DND-41 (cell line): Measurements from ENCODE around the gene SLC35E3.

Source experiments
- ATAC-seq: fragments of 200-7000 bp; cut with Tn5 transposase; 3 replicates; pipeline ENCODE4 v1.9.1; 2021; ENCODE audit warnings: low read depth; ENCODE audit not compliant: insufficient read depth
- DNase-seq: peaks from one replicate; pipeline ENCODE4 v3.0.0-alpha.2; 2020
- H2AFZ ChIP-seq: 2 replicates; pipeline ENCODE4 v1.6.0; 2012; ENCODE audit warnings: low read depth, low read length
- H3K27ac ChIP-seq: 2 replicates; pipeline ENCODE4 v1.5.1; 2012; ENCODE audit warnings: low read length, inconsistent platforms
- H3K27me3 ChIP-seq: fragments of 200-600 bp; sonication (generic); 2 replicates; pipeline ENCODE4 v1.6.0; 2012; ENCODE audit warnings: low read length, mild to moderate bottlenecking, inconsistent platforms; ENCODE audit not compliant: insufficient read depth, poor library complexity
- H3K36me3 ChIP-seq: 2 replicates; pipeline ENCODE4 v1.5.1; 2012; ENCODE audit warnings: low read length, inconsistent platforms; ENCODE audit not compliant: insufficient read depth
- H3K4me1 ChIP-seq: 2 replicates; pipeline ENCODE4 v1.5.1; 2012; ENCODE audit warnings: mild to moderate bottlenecking, low read length; ENCODE audit not compliant: insufficient read depth
- H3K4me2 ChIP-seq: 2 replicates; pipeline ENCODE4 v1.6.0; 2012; ENCODE audit warnings: mild to moderate bottlenecking, moderate library complexity, low read length, inconsistent platforms; ENCODE audit not compliant: insufficient read depth
- H3K4me3 ChIP-seq, 2 experiments: fragments of 200-600 bp in 1 of 2; shearing (Covaris generic) in 1 of 2; 2 replicates each; pipeline ENCODE4 v1.5.1; 2012 to 2016; ENCODE audit warnings: inconsistent platforms in 2 of 2, low read length in 2 of 2, mild to moderate bottlenecking in 2 of 2, low read depth in 1 of 2, moderate library complexity in 1 of 2
- H3K79me2 ChIP-seq: 2 replicates; pipeline ENCODE4 v1.6.0; 2012; ENCODE audit warnings: low read length, inconsistent platforms; ENCODE audit not compliant: insufficient read depth
- H3K9ac ChIP-seq: 2 replicates; pipeline ENCODE4 v1.6.0; 2012; ENCODE audit warnings: low read depth, mild to moderate bottlenecking, inconsistent platforms, low read length, moderate library complexity
- H3K9me3 ChIP-seq: 2 replicates; pipeline ENCODE4 v1.5.1; 2012; ENCODE audit warnings: low read length, moderate library complexity, mild to moderate bottlenecking, inconsistent platforms; ENCODE audit not compliant: insufficient read depth, severe bottlenecking
- H4K20me1 ChIP-seq: 2 replicates; pipeline ENCODE4 v1.6.0; 2012; ENCODE audit warnings: low read length; ENCODE audit not compliant: insufficient read depth
- EZH2 ChIP-seq: IDR thresholded peaks from 3 replicates; pipeline ENCODE4 v1.6.1; 2012; ENCODE audit warnings: borderline replicate concordance, low read depth, mild to moderate bottlenecking, moderate library complexity, low read length, inconsistent platforms; ENCODE audit not compliant: severe bottlenecking
- TF ChIP-seq, protein P1 (sequence below): IDR thresholded peaks from 2 replicates; pipeline ENCODE4 v1.5.1; 2012; ENCODE audit warnings: borderline replicate concordance, low read length, moderate library complexity, mild to moderate bottlenecking; ENCODE audit not compliant: poor library complexity, severe bottlenecking; ENCODE audit errors: extremely low read depth

SLC35E3 gene

DNA sequence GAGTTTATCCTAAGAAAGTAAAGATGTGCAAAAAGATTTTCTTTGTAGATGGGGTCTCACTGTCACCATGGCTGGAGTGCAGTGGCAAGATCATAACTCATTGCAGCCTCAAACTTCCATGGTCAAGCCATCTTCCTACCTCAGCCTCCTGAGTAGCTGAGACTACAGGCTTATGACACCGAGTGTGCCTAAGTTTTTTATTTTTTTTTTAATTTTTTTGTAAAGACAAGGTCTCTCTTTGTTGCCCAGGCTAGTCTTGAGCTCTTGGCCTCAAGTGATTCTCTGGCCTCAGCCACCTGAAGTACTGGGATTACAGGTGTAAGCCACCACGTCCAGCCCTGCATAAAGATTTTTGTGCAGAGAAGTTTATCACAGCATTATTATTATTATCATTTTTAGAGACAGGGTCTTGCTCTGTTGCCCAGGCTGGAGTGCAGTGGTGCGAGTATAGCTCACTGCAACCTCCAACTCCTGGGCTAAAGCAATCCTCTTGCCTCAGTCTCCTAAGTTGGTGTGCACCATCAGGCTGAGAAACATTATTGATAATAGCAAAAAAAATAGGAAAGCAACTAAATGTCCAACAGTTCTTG lies 42.7 kb downstream of the SLC35E3 start:
- H3K4me2 ChIP-seq, result no peak overlapping the region
- H3K9me3 ChIP-seq, result no peaks in the 10 kb centered on the region
- H3K4me3 ChIP-seq, result no peak overlapping the region
- no peak for DNase-seq
- no peaks in the 10 kb centered on the region for H3K4me1 ChIP-seq
- H3K79me2 ChIP-seq, result no peaks in the 10 kb centered on the region
- TF ChIP-seq, protein P1, sequence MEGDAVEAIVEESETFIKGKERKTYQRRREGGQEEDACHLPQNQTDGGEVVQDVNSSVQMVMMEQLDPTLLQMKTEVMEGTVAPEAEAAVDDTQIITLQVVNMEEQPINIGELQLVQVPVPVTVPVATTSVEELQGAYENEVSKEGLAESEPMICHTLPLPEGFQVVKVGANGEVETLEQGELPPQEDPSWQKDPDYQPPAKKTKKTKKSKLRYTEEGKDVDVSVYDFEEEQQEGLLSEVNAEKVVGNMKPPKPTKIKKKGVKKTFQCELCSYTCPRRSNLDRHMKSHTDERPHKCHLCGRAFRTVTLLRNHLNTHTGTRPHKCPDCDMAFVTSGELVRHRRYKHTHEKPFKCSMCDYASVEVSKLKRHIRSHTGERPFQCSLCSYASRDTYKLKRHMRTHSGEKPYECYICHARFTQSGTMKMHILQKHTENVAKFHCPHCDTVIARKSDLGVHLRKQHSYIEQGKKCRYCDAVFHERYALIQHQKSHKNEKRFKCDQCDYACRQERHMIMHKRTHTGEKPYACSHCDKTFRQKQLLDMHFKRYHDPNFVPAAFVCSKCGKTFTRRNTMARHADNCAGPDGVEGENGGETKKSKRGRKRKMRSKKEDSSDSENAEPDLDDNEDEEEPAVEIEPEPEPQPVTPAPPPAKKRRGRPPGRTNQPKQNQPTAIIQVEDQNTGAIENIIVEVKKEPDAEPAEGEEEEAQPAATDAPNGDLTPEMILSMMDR, result no peak
- TF ChIP-seq EZH2, result no peak
- no peaks in the 10 kb centered on the region for H4K20me1 ChIP-seq
- no peak overlapping the region for H3K9ac ChIP-seq
- H2AFZ ChIP-seq, result no peak overlapping the region
- no peak overlapping the region for H3K27ac ChIP-seq
- H3K36me3 ChIP-seq, result no peaks in the 10 kb centered on the region
- no peak for ATAC-seq
- H3K27me3 ChIP-seq, result no peaks in the 10 kb centered on the region

DNA sequence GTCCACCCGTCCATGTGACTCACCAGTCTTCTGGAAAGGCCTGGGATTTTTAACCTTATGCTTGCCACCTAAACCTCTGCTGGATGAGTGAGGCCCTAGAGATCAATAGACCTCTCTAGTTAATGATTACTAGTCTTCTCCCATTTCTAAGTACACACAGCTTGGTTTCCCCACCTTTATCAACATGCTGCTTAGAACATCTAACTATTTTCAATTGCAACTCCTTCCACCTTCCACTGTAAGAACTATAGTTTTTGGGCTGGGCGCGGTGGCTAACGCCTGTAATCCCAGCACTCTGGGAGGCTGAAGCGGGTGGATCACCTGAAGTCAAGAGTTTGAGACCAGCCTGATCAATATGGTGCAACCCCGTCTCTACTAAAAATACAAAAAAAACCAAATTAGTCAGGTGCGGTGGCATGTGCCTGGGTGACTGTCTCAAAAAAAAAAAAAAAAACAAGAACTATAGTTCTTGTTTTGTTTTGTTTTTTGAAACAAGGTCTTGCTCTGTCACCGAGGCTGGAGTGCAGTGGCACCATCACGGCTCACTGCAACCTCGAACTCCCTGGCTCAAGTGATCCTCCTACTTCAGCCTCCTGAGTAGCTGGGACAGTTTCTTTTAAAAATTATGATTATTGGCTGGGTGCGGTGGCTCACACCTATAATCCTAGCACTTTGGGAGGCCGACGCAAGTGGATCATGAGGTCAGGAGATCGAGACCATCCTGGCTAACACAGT lies 43.3 kb downstream of the SLC35E3 start:
- Histone ChIP-seq H3K4me1 (no peaks in the 10 kb centered on the region), H3K27me3 (no peaks in the 10 kb centered on the region), H3K36me3 (no peaks in the 10 kb centered on the region), H2AFZ (no peak overlapping the region), H3K9ac (no peak overlapping the region), H3K9me3 (no peaks in the 10 kb centered on the region), H3K79me2 (no peaks in the 10 kb centered on the region), H4K20me1 (no peaks in the 10 kb centered on the region), H3K27ac (no peak overlapping the region), H3K4me3 (no peak overlapping the region), H3K4me2 (no peak overlapping the region)
- no peak for ATAC-seq
- DNase-seq, result no peak
- no peak for TF ChIP-seq EZH2

DNA sequence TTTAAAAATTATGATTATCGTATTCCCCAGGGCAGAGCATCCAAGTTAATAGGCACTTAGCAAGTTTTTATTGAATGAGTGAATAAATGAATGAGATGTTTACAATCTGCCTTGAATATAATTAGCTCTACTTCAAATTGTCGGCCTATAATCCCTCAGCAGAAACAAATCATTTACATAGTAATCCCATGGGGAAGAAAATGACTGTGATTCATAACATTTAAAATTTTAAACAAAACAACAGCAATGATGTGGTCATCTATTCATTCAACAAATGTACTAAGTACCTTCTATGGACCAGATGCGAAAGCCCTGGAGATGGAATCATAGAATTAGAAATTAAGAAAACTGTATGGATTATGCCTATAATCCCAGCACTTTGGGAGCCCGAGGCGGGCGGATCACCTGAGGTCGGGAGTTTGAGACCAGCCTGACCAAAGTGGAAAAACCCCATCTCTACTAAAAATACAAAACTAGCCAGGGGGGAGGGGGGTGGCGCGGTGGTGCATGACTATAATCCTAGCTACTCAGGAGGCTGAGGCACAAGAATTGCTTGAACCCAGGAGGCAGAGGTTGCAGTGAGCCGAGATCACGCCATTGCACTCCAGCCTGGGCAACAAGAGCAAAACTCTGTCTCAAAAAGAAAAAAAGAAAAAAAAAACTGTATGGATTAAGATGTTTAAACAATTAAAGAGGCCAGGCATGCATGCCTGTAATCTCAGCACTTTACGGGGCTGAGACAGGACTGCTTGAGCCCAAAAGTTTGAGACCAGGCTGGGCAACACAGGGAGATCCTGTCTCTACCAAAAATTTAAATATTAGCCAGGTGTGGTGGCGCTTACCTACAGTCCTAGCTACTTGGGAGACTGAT lies 44.3 kb downstream of the SLC35E3 start:
- no peak overlapping the region for H3K9ac ChIP-seq
- no peak for DNase-seq
- no peaks in the 10 kb centered on the region for H3K4me1 ChIP-seq
- no peaks in the 10 kb centered on the region for H3K79me2 ChIP-seq
- no peaks in the 10 kb centered on the region for H4K20me1 ChIP-seq
- TF ChIP-seq EZH2, result no peak
- TF ChIP-seq, protein P1, result no peak
- H3K9me3 ChIP-seq, result no peaks in the 10 kb centered on the region
- H2AFZ ChIP-seq, result no peak overlapping the region
- no peaks in the 10 kb centered on the region for H3K36me3 ChIP-seq
- no peak for ATAC-seq
- H3K27ac ChIP-seq, result no peak overlapping the region
- no peaks in the 10 kb centered on the region for H3K27me3 ChIP-seq
- H3K4me3 ChIP-seq, result no peak overlapping the region
- no peak overlapping the region for H3K4me2 ChIP-seq

DNA sequence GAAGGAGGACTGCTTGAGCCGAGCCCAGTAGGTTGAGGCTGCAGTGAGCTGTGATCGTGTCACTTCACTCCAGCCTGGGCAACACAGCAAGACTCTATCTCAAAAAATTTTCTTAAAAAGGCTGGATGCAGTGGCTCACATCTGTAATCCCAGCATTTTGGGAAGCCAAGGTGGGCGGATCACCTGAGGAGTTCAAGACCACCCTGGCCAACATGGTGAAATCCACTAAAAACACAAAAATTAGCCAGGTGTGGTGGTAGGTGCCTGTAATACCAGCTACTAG lies 44.9 kb downstream of the SLC35E3 start:
- no peak overlapping the region for H2AFZ ChIP-seq
- DNase-seq, result no peak
- no peaks in the 10 kb centered on the region for H3K9me3 ChIP-seq
- no peaks in the 10 kb centered on the region for H4K20me1 ChIP-seq
- H3K4me2 ChIP-seq, result no peak overlapping the region
- H3K36me3 ChIP-seq, result no peaks in the 10 kb centered on the region
- no peaks in the 10 kb centered on the region for H3K79me2 ChIP-seq
- ATAC-seq, result no peak
- no peaks in the 10 kb centered on the region for H3K4me1 ChIP-seq
- H3K4me3 ChIP-seq, result no peak overlapping the region
- H3K27ac ChIP-seq, result no peak overlapping the region
- no peak overlapping the region for H3K9ac ChIP-seq
- TF ChIP-seq, protein P1, result no peak
- no peak for TF ChIP-seq EZH2
- H3K27me3 ChIP-seq, result no peaks in the 10 kb centered on the region
